Calu3 (cell line): ENCODE data around the gene CXCL8. TPM values are rescaled to one million over a fixed set of nuclear protein-coding genes. Genes with fewer than 3 reads are reported as not detected.

Experiments used
- BruUV-seq: library from RNA; stranded (reverse); fragments of 400-500 nt; replicated peaks from 2 replicates; lab custom pipeline; 2021; lab: Mats Ljungman, UMichigan
- CTCF ChIA-PET: fragments of 300-600 bp; sonication (Branson Sonifier 250); formaldehyde crosslinking; loops from one replicate; lab custom pipeline; 2022; ENCODE audit warnings: antibody characterized with exemption; lab: Charles Lee
- DNase-seq: peaks from one replicate; pipeline ENCODE4 v3.0.0; 2022
- H3K27ac Mint-ChIP-seq: one replicate; pipeline ENCODE4 v1.8.0; 2022; ENCODE audit warnings: mixed read lengths; ENCODE audit not compliant: unreplicated experiment
- H3K27me3 Mint-ChIP-seq: one replicate; pipeline ENCODE4 v1.8.0; 2022; ENCODE audit warnings: mixed read lengths; ENCODE audit not compliant: unreplicated experiment
- H3K36me3 Mint-ChIP-seq: one replicate; pipeline ENCODE4 v1.8.0; 2022; ENCODE audit warnings: mild to moderate bottlenecking, moderate library complexity, mixed read lengths; ENCODE audit not compliant: insufficient read depth, unreplicated experiment
- H3K4me1 Mint-ChIP-seq: one replicate; pipeline ENCODE4 v1.8.0; 2022; ENCODE audit warnings: mild to moderate bottlenecking, low read depth, mixed read lengths; ENCODE audit not compliant: unreplicated experiment
- H3K4me3 Mint-ChIP-seq: one replicate; pipeline ENCODE4 v1.8.0; 2022; ENCODE audit warnings: mild to moderate bottlenecking, low read depth, moderate library complexity, mixed read lengths; ENCODE audit not compliant: unreplicated experiment
- H3K9me3 Mint-ChIP-seq: one replicate; pipeline ENCODE4 v1.8.0; 2022; ENCODE audit warnings: low read depth, mixed read lengths; ENCODE audit not compliant: unreplicated experiment
- CTCF ChIP-seq: fragments of 200-600 bp; IDR thresholded peaks from one replicate; pipeline ENCODE4 v1.8.0; 2022; ENCODE audit warnings: antibody characterized with exemption; ENCODE audit not compliant: unreplicated experiment
- intact Hi-C: fragments of 100-400 bp; cut with micrococcal nuclease; formaldehyde crosslinking; loops from one replicate; pipeline ENCODE4 v1.10.0; 2022; ENCODE audit not compliant: unreplicated experiment
- total RNA-seq: library from RNA; stranded (reverse); gene quantifications from 2 replicates; pipeline ENCODE4 v1.2.3, GENCODE V29; 2022

The CXCL8 gene
- total RNA-seq, 1 experiment from 2014 or later = 404 TPM

GRCh38 chr4:73715659-73716058 lies 24.7 kb upstream of the CXCL8 start:
- TF ChIP-seq CTCF = no peak

GRCh38 chr4:73718375-73719373 lies 21.7 kb upstream of the CXCL8 start:
- intact Hi-C loops = no loop called here
- Mint-ChIP-seq H3K4me3 (no peak overlapping the region), H3K27ac (no peak overlapping the region), H3K27me3 (no peaks in the 10 kb centered on the region), H3K4me1 (peaks cover 50% of the 10 kb centered on the region), H3K9me3 (peaks cover 2% of the 10 kb centered on the region), H3K36me3 (no peaks in the 10 kb centered on the region)
- no peak for TF ChIP-seq CTCF
- DNase-seq = no peak
- CTCF ChIA-PET = no interaction called here
- no TSS peak for BruUV-seq

More at GRCh38 chr4:73715659-73716058, 24.7 kb upstream of the CXCL8 start:
- peaks cover 52% of the 10 kb centered on the region for H3K4me1 Mint-ChIP-seq
- H3K4me3 Mint-ChIP-seq = no peak overlapping the region
- no TSS peak for BruUV-seq
- H3K36me3 Mint-ChIP-seq = no peaks in the 10 kb centered on the region
- H3K9me3 Mint-ChIP-seq = peaks cover under 1% of the 10 kb centered on the region
- no peaks in the 10 kb centered on the region for H3K27me3 Mint-ChIP-seq
- CTCF ChIA-PET = interaction anchor here (0.8 to 2.0 kb wide), 2 partner anchors 10 to 12 kb away, joined by 3 to 5 read pairs; no protein-coding TSS in a partner anchor
- DNase-seq = no peak
- H3K27ac Mint-ChIP-seq = peak overlapping the region; percentile 35
- intact Hi-C loops = no loop called here

GRCh38 chr4:73721435-73721834 lies 18.9 kb upstream of the CXCL8 start:
- no TSS peak for BruUV-seq
- CTCF ChIA-PET = interaction anchor here (1.3 kb wide), 1 partner anchor 146 kb away, joined by 4 read pairs; no protein-coding TSS in a partner anchor
- Mint-ChIP-seq H3K27ac (no peak overlapping the region), H3K36me3 (peaks cover 6% of the 10 kb centered on the region), H3K4me3 (no peak overlapping the region), H3K4me1 (peaks cover 42% of the 10 kb centered on the region), H3K27me3 (no peaks in the 10 kb centered on the region), H3K9me3 (peaks cover 2% of the 10 kb centered on the region)
- no peak for TF ChIP-seq CTCF
- DNase-seq = no peak
- intact Hi-C loops = no loop called here

- H3K4me3 Mint-ChIP-seq = no peak overlapping the region
Observed at GRCh38 chr4:73721909-73722308, 18.5 kb upstream of the CXCL8 start.

More at GRCh38 chr4:73721909-73722308, 18.5 kb upstream of the CXCL8 start:
- DNase-seq = no peak
- Mint-ChIP-seq H3K27me3 (no peaks in the 10 kb centered on the region), H3K4me1 (peaks cover 46% of the 10 kb centered on the region), H3K36me3 (peaks cover 6% of the 10 kb centered on the region), H3K9me3 (peaks cover 2% of the 10 kb centered on the region), H3K27ac (no peak overlapping the region)
- intact Hi-C loops = no loop called here
- CTCF ChIA-PET = interaction anchor here (1.3 kb wide), 1 partner anchor 146 kb away, joined by 4 read pairs; no protein-coding TSS in a partner anchor
- TF ChIP-seq CTCF = no peak
- no TSS peak for BruUV-seq
